ENCODE data around the gene CACNA1B.

- TF ChIP-seq CTCF (IDR thresholded peaks at IDR 0.05) (no peak), POLR2A (IDR thresholded peaks at IDR 0.05) (no peak)
Observed at GRCh38 chr9:138103111-138103848, 225.7 kb downstream of the CACNA1B start.

Data from testis (tissue), 2 donors.